ENCODE data around the gene PIAS2.

PIAS2 gene

GRCh38 chr18:46877329-46877987 is 39.8 kb downstream of the PIAS2 start:
- Histone ChIP-seq H2AFZ (ENCODE audit: insufficient read depth, low read length, poor library complexity) (no peak overlapping the region), H4K8ac (ENCODE audit: low read depth, low read length) (no peak overlapping the region), H3K9me3 (ENCODE audit: insufficient read depth, low read depth, low read length) (peaks cover 7% of the 10 kb centered on the region), H3K79me2 (ENCODE audit: control insufficient read depth, insufficient read depth, low read length, poor library complexity) (no peaks in the 10 kb centered on the region), H3K79me1 (ENCODE audit: low read length) (no peaks in the 10 kb centered on the region), H3K27me3 (ENCODE audit: insufficient read depth, low read length) (no peaks in the 10 kb centered on the region), H3K18ac (ENCODE audit: low read length) (no peak overlapping the region), H3K4me2 (ENCODE audit: low read length) (no peak overlapping the region), H3K23ac (ENCODE audit: low read length) (no peak overlapping the region), H3K27ac (ENCODE audit: low read depth, low read length) (no peak overlapping the region), H3K14ac (ENCODE audit: low read length) (no peak overlapping the region), H3K9ac (ENCODE audit: low read length) (no peak overlapping the region), H3K36me3 (ENCODE audit: control insufficient read depth in 1 of 2, insufficient read depth in 2 of 2, low read length in 2 of 2) (peaks cover 4 to 8% of the 10 kb centered on the region in 2 experiments), H4K12ac (ENCODE audit: low read depth, low read length) (no peak overlapping the region), H2BK5ac (ENCODE audit: low read depth, low read length, poor library complexity) (no peak overlapping the region), H2BK120ac (ENCODE audit: insufficient read depth, low read length, poor library complexity) (no peak overlapping the region), H3K4me3 (ENCODE audit: low read depth, low read length) (no peak overlapping the region), H2BK12ac (ENCODE audit: low read length) (no peak overlapping the region), H4K91ac (ENCODE audit: low read depth, low read length) (no peak overlapping the region), H3K4ac (ENCODE audit: low read depth, low read length) (no peak overlapping the region), H3K4me1 (ENCODE audit: control insufficient read depth in 1 of 2, insufficient read depth in 2 of 2, low read length in 2 of 2) (no peaks in the 10 kb centered on the region), H2AK5ac (ENCODE audit: low read length) (no peak overlapping the region)
- DNase-seq = no peak
- no CpG with 5 or more reads among the region's 15 CpGs for WGBS (ENCODE audit: extremely low coverage, insufficient coverage, insufficient read length)

GRCh38 chr18:46868169-46868921 is 49.0 kb downstream of the PIAS2 start:
- H3K79me1 ChIP-seq (ENCODE audit: low read length) = no peaks in the 10 kb centered on the region
- no peak overlapping the region for H3K9ac ChIP-seq (ENCODE audit: low read length)
- no CpG with 5 or more reads among the region's 11 CpGs for WGBS (ENCODE audit: extremely low coverage, insufficient coverage, insufficient read length)
- H4K12ac ChIP-seq (ENCODE audit: low read depth, low read length) = no peak overlapping the region
- no peak overlapping the region for H2AK5ac ChIP-seq (ENCODE audit: low read length)
- H2BK12ac ChIP-seq (ENCODE audit: low read length) = no peak overlapping the region
- no peak overlapping the region for H2BK120ac ChIP-seq (ENCODE audit: insufficient read depth, low read length, poor library complexity)
- H3K18ac ChIP-seq (ENCODE audit: low read length) = no peak overlapping the region
- no peak overlapping the region for H3K4me3 ChIP-seq (ENCODE audit: low read depth, low read length)
- no peak overlapping the region for H3K23ac ChIP-seq (ENCODE audit: low read length)
- no peak overlapping the region for H3K4ac ChIP-seq (ENCODE audit: low read depth, low read length)
- no peak overlapping the region for H4K8ac ChIP-seq (ENCODE audit: low read depth, low read length)
- DNase-seq = no peak
- no peak overlapping the region for H3K4me2 ChIP-seq (ENCODE audit: low read length)
- peaks cover 11% of the 10 kb centered on the region for H3K9me3 ChIP-seq (ENCODE audit: insufficient read depth, low read depth, low read length)
- no peaks in the 10 kb centered on the region for H3K79me2 ChIP-seq (ENCODE audit: control insufficient read depth, insufficient read depth, low read length, poor library complexity)
- H2BK5ac ChIP-seq (ENCODE audit: low read depth, low read length, poor library complexity) = no peak overlapping the region
- H3K27me3 ChIP-seq (ENCODE audit: insufficient read depth, low read length) = no peaks in the 10 kb centered on the region
- H3K36me3 ChIP-seq (ENCODE audit: control insufficient read depth in 1 of 2, insufficient read depth in 2 of 2, low read length in 2 of 2) = peaks cover 0 to 6% of the 10 kb centered on the region in 2 experiments
- H3K27ac ChIP-seq (ENCODE audit: low read depth, low read length) = no peak overlapping the region
- no peak overlapping the region for H2AFZ ChIP-seq (ENCODE audit: insufficient read depth, low read length, poor library complexity)
- H3K4me1 ChIP-seq (ENCODE audit: control insufficient read depth in 1 of 2, insufficient read depth in 2 of 2, low read length in 2 of 2) = no peaks in the 10 kb centered on the region
- no peak overlapping the region for H4K91ac ChIP-seq (ENCODE audit: low read depth, low read length)
- no peak overlapping the region for H3K14ac ChIP-seq (ENCODE audit: low read length)

- no peaks in the 10 kb centered on the region for H3K79me2 ChIP-seq (ENCODE audit: control insufficient read depth, insufficient read depth, low read length, poor library complexity)
- no peak overlapping the region for H2AK5ac ChIP-seq (ENCODE audit: low read length)
- no peak overlapping the region for H3K18ac ChIP-seq (ENCODE audit: low read length)
- H3K27ac ChIP-seq (ENCODE audit: low read depth, low read length) = no peak overlapping the region
- DNase-seq = no peak
- no peak overlapping the region for H2AFZ ChIP-seq (ENCODE audit: insufficient read depth, low read length, poor library complexity)
- no peak overlapping the region for H4K12ac ChIP-seq (ENCODE audit: low read depth, low read length)
- H3K79me1 ChIP-seq (ENCODE audit: low read length) = no peaks in the 10 kb centered on the region
- H3K4ac ChIP-seq (ENCODE audit: low read depth, low read length) = no peak overlapping the region
- H3K4me1 ChIP-seq (ENCODE audit: control insufficient read depth in 1 of 2, insufficient read depth in 2 of 2, low read length in 2 of 2) = no peaks in the 10 kb centered on the region
- no peak overlapping the region for H2BK120ac ChIP-seq (ENCODE audit: insufficient read depth, low read length, poor library complexity)
- H3K4me3 ChIP-seq (ENCODE audit: low read depth, low read length) = no peak overlapping the region
- no peak overlapping the region for H3K23ac ChIP-seq (ENCODE audit: low read length)
- H3K27me3 ChIP-seq (ENCODE audit: insufficient read depth, low read length) = no peaks in the 10 kb centered on the region
- no peak overlapping the region for H2BK5ac ChIP-seq (ENCODE audit: low read depth, low read length, poor library complexity)
- no peak overlapping the region for H4K91ac ChIP-seq (ENCODE audit: low read depth, low read length)
- H3K14ac ChIP-seq (ENCODE audit: low read length) = no peak overlapping the region
- H4K8ac ChIP-seq (ENCODE audit: low read depth, low read length) = no peak overlapping the region
- no peak overlapping the region for H2BK12ac ChIP-seq (ENCODE audit: low read length)
- peaks cover 11% of the 10 kb centered on the region for H3K9me3 ChIP-seq (ENCODE audit: insufficient read depth, low read depth, low read length)
- H3K36me3 ChIP-seq (ENCODE audit: control insufficient read depth in 1 of 2, insufficient read depth in 2 of 2, low read length in 2 of 2) = peaks cover 0 to 6% of the 10 kb centered on the region in 2 experiments
- no peak overlapping the region for H3K9ac ChIP-seq (ENCODE audit: low read length)
- H3K4me2 ChIP-seq (ENCODE audit: low read length) = no peak overlapping the region
Observed at GRCh38 chr18:46867367-46868143, 49.8 kb downstream of the PIAS2 start.

GRCh38 chr18:46866523-46866922 is 50.8 kb downstream of the PIAS2 start:
- Histone ChIP-seq H3K27ac (ENCODE audit: low read depth, low read length) (no peak overlapping the region), H3K18ac (ENCODE audit: low read length) (no peak overlapping the region)
- no CpG with 5 or more reads among the region's 2 CpGs for WGBS (ENCODE audit: extremely low coverage, insufficient coverage, insufficient read length)

More at GRCh38 chr18:46866523-46866922, 50.8 kb downstream of the PIAS2 start:
- DNase-seq = no peak
- H4K91ac ChIP-seq (ENCODE audit: low read depth, low read length) = no peak overlapping the region
- no peak overlapping the region for H4K8ac ChIP-seq (ENCODE audit: low read depth, low read length)
- H3K14ac ChIP-seq (ENCODE audit: low read length) = no peak overlapping the region
- H3K79me1 ChIP-seq (ENCODE audit: low read length) = no peaks in the 10 kb centered on the region
- no peak overlapping the region for H3K4ac ChIP-seq (ENCODE audit: low read depth, low read length)
- H3K4me3 ChIP-seq (ENCODE audit: low read depth, low read length) = no peak overlapping the region
- H3K27me3 ChIP-seq (ENCODE audit: insufficient read depth, low read length) = no peaks in the 10 kb centered on the region
- no peak overlapping the region for H2BK5ac ChIP-seq (ENCODE audit: low read depth, low read length, poor library complexity)
- H3K4me2 ChIP-seq (ENCODE audit: low read length) = no peak overlapping the region
- no peak overlapping the region for H2AK5ac ChIP-seq (ENCODE audit: low read length)
- H3K4me1 ChIP-seq (ENCODE audit: control insufficient read depth in 1 of 2, insufficient read depth in 2 of 2, low read length in 2 of 2) = no peaks in the 10 kb centered on the region
- H2BK120ac ChIP-seq (ENCODE audit: insufficient read depth, low read length, poor library complexity) = no peak overlapping the region
- H2BK12ac ChIP-seq (ENCODE audit: low read length) = no peak overlapping the region
- no peaks in the 10 kb centered on the region for H3K79me2 ChIP-seq (ENCODE audit: control insufficient read depth, insufficient read depth, low read length, poor library complexity)
- peaks cover 11% of the 10 kb centered on the region for H3K9me3 ChIP-seq (ENCODE audit: insufficient read depth, low read depth, low read length)
- H4K12ac ChIP-seq (ENCODE audit: low read depth, low read length) = no peak overlapping the region
- peaks cover 0 to 6% of the 10 kb centered on the region in 2 experiments for H3K36me3 ChIP-seq (ENCODE audit: control insufficient read depth in 1 of 2, insufficient read depth in 2 of 2, low read length in 2 of 2)
- H3K9ac ChIP-seq (ENCODE audit: low read length) = no peak overlapping the region
- H2AFZ ChIP-seq (ENCODE audit: insufficient read depth, low read length, poor library complexity) = no peak overlapping the region
- H3K23ac ChIP-seq (ENCODE audit: low read length) = no peak overlapping the region
